Ectodermal cell (in vitro differentiated cells): Measurements from ENCODE around the gene NAV2.

Experiments
- H3K27ac ChIP-seq: 2 replicates; pipeline ENCODE4 v1.7.0; 2013; ENCODE audit warnings: mild to moderate bottlenecking, low read depth, low read length; ENCODE audit not compliant: insufficient read depth, poor library complexity, severe bottlenecking
- H3K27me3 ChIP-seq: 2 replicates; pipeline ENCODE4 v1.7.0; 2013; ENCODE audit warnings: mild to moderate bottlenecking, low read length; ENCODE audit not compliant: insufficient read depth, control insufficient read depth, poor library complexity, severe bottlenecking
- H3K36me3 ChIP-seq: one replicate; pipeline ENCODE4 v1.7.0; 2013; ENCODE audit warnings: low read length; ENCODE audit not compliant: control insufficient read depth, insufficient read depth
- H3K4me1 ChIP-seq: one replicate; pipeline ENCODE4 v1.7.0; 2013; ENCODE audit warnings: low read length; ENCODE audit not compliant: control insufficient read depth, insufficient read depth
- H3K4me3 ChIP-seq: 2 replicates; pipeline ENCODE4 v1.7.0; 2013; ENCODE audit warnings: low read depth, low read length, control low read depth; ENCODE audit not compliant: insufficient read depth
- H3K9me3 ChIP-seq: 2 replicates; pipeline ENCODE4 v1.7.0; 2013; ENCODE audit warnings: mild to moderate bottlenecking, low read length, moderate library complexity; ENCODE audit not compliant: control insufficient read depth
- WGBS, 2 experiments: methylation state at CpG; one replicate each; pipeline ENCODE4 v1.1.7; 2013; ENCODE audit warnings: missing lambda C conversion rate in 2 of 2; 5-methylcytosine and 5-hydroxymethylcytosine counted together

The NAV2 gene

GRCh38 chr11:19718051-19718450 is 5.4 kb downstream of the NAV2 start:
- no peaks in the 10 kb centered on the region for H3K36me3 ChIP-seq
- WGBS, 2 experiments: 83 to 95% methylated on average over 1 of the region's 1 CpG
- H3K27ac ChIP-seq: no peak overlapping the region
- H3K4me3 ChIP-seq: no peak overlapping the region
- H3K9me3 ChIP-seq: no peaks in the 10 kb centered on the region
- H3K27me3 ChIP-seq: peaks cover 43% of the 10 kb centered on the region
- peaks cover 20% of the 10 kb centered on the region for H3K4me1 ChIP-seq

- Histone ChIP-seq H3K27ac (no peak overlapping the region), H3K9me3 (no peaks in the 10 kb centered on the region), H3K4me1 (peaks cover 11% of the 10 kb centered on the region), H3K27me3 (peaks cover 34% of the 10 kb centered on the region), H3K4me3 (no peak overlapping the region), H3K36me3 (no peaks in the 10 kb centered on the region)
- 94 to 97% methylated on average over 4 of the region's 4 CpGs for WGBS, 2 experiments
These were observed 6.3 kb downstream of the NAV2 start for GRCh38 chr11:19718951-19719350.

- peaks cover 2% of the 10 kb centered on the region for H3K4me1 ChIP-seq
- 84 to 90% methylated on average over 1 of the region's 1 CpG for WGBS, 2 experiments
These were observed 7.3 kb downstream of the NAV2 start for GRCh38 chr11:19719960-19720359.

GRCh38 chr11:19721176-19721575 is 8.5 kb downstream of the NAV2 start:
- no peaks in the 10 kb centered on the region for H3K4me1 ChIP-seq
- WGBS, 2 experiments: 93% methylated on average over 2 of the region's 2 CpGs
- H3K27me3 ChIP-seq: peaks cover 12% of the 10 kb centered on the region
- H3K36me3 ChIP-seq: no peaks in the 10 kb centered on the region
- H3K9me3 ChIP-seq: no peaks in the 10 kb centered on the region
- H3K27ac ChIP-seq: no peak overlapping the region
- H3K4me3 ChIP-seq: no peak overlapping the region

More at GRCh38 chr11:19719960-19720359, 7.3 kb downstream of the NAV2 start:
- no peaks in the 10 kb centered on the region for H3K36me3 ChIP-seq
- no peak overlapping the region for H3K27ac ChIP-seq
- H3K27me3 ChIP-seq: peaks cover 24% of the 10 kb centered on the region
- H3K4me3 ChIP-seq: no peak overlapping the region
- no peaks in the 10 kb centered on the region for H3K9me3 ChIP-seq

GRCh38 chr11:19722702-19723101 is 10.1 kb downstream of the NAV2 start:
- Histone ChIP-seq H3K36me3 (no peaks in the 10 kb centered on the region), H3K9me3 (no peaks in the 10 kb centered on the region), H3K4me3 (no peak overlapping the region), H3K27me3 (peaks cover 5% of the 10 kb centered on the region), H3K27ac (no peak overlapping the region), H3K4me1 (no peaks in the 10 kb centered on the region)
- 96% methylated on average over 5 of the region's 5 CpGs for WGBS, 2 experiments

GRCh38 chr11:19723572-19724342 is 11.1 kb downstream of the NAV2 start:
- no peak overlapping the region for H3K27ac ChIP-seq
- H3K4me1 ChIP-seq: no peaks in the 10 kb centered on the region
- no peaks in the 10 kb centered on the region for H3K9me3 ChIP-seq
- no peak overlapping the region for H3K4me3 ChIP-seq
- H3K36me3 ChIP-seq: no peaks in the 10 kb centered on the region
- 63 to 73% methylated on average over 5 of the region's 5 CpGs for WGBS, 2 experiments
- H3K27me3 ChIP-seq: peaks cover 5% of the 10 kb centered on the region

GRCh38 chr11:19724765-19725164 is 12.1 kb downstream of the NAV2 start:
- Histone ChIP-seq H3K4me3 (no peak overlapping the region), H3K9me3 (no peaks in the 10 kb centered on the region), H3K4me1 (no peaks in the 10 kb centered on the region), H3K27ac (no peak overlapping the region), H3K27me3 (peaks cover 5% of the 10 kb centered on the region), H3K36me3 (no peaks in the 10 kb centered on the region)
- 92 to 96% methylated on average over 2 of the region's 2 CpGs for WGBS, 2 experiments

- no peaks in the 10 kb centered on the region for H3K9me3 ChIP-seq
- H3K4me1 ChIP-seq: no peaks in the 10 kb centered on the region
- H3K36me3 ChIP-seq: no peaks in the 10 kb centered on the region
- peaks cover 5% of the 10 kb centered on the region for H3K27me3 ChIP-seq
- H3K4me3 ChIP-seq: no peak overlapping the region
- 90 to 93% methylated on average over 12 of the region's 12 CpGs for WGBS, 2 experiments
- H3K27ac ChIP-seq: no peak overlapping the region
These were observed 12.9 kb downstream of the NAV2 start for GRCh38 chr11:19725379-19726079.

- Histone ChIP-seq H3K4me1 (no peaks in the 10 kb centered on the region), H3K36me3 (no peaks in the 10 kb centered on the region), H3K27ac (no peak overlapping the region), H3K27me3 (peaks cover 5% of the 10 kb centered on the region), H3K9me3 (no peaks in the 10 kb centered on the region), H3K4me3 (no peak overlapping the region)
- 95% methylated on average over 1 of the region's 1 CpG for WGBS, 2 experiments
These were observed 14.6 kb downstream of the NAV2 start for GRCh38 chr11:19727246-19727645.

GRCh38 chr11:19728436-19728835 is 15.8 kb downstream of the NAV2 start:
- H3K4me1 ChIP-seq: no peaks in the 10 kb centered on the region
- no peak overlapping the region for H3K27ac ChIP-seq
- H3K4me3 ChIP-seq: no peak overlapping the region
- H3K36me3 ChIP-seq: no peaks in the 10 kb centered on the region
- 93 to 95% methylated on average over 4 of the region's 4 CpGs for whole genome bisulfite sequencing, 2 experiments
- no peaks in the 10 kb centered on the region for H3K9me3 ChIP-seq
- H3K27me3 ChIP-seq: no peaks in the 10 kb centered on the region
